CD4-positive, alpha-beta T cell (primary cell): ENCODE results near the gene OSBPL10. TPM values are rescaled to one million over a fixed set of nuclear protein-coding genes. Genes with fewer than 3 reads are reported as not detected.

Experiments
- ATAC-seq: fragments of 200-7000 bp; cut with Tn5 transposase; one replicate; pipeline ENCODE4 v1.10.0; 2022; ENCODE audit warnings: mild to moderate bottlenecking; ENCODE audit not compliant: poor library complexity
- CTCF ChIA-PET: fragments of 350-600 bp; sonication (Branson Sonifier 250); formaldehyde crosslinking; loops from one replicate; lab custom pipeline; 2021; ENCODE audit warnings: antibody characterized with exemption, inconsistent platforms; lab: Charles Lee
- POLR2A ChIA-PET: fragments of 350-600 bp; sonication (Branson Sonifier 250); formaldehyde crosslinking; loops from one replicate; lab custom pipeline; 2021; ENCODE audit warnings: antibody characterized with exemption, inconsistent platforms; lab: Charles Lee
- DNase-seq, 14 experiments: peaks; one replicate each; pipeline ENCODE4 v3.0.0-alpha.2; 2013 to 2020; ENCODE audit warnings: mixed read lengths in 2 of 14
- H3K27ac ChIP-seq, 2 donors: one replicate each; pipeline versions ENCODE4 v1.5.1 to v1.7.0; 2013; ENCODE audit warnings: low read length in 2 of 2, low read depth in 1 of 2, mild to moderate bottlenecking in 1 of 2
- H3K27me3 ChIP-seq, 2 experiments: 1 replicate in 1 of 2; 2 replicates in 1 of 2; pipeline versions ENCODE4 v1.6.1 to v1.7.0; 2013; ENCODE audit warnings: low read length in 2 of 2, control low read depth in 1 of 2, mild to moderate bottlenecking in 1 of 2, moderate library complexity in 1 of 2; ENCODE audit not compliant: insufficient read depth in 2 of 2, control insufficient read depth in 1 of 2
- H3K36me3 ChIP-seq: one replicate; pipeline ENCODE4 v1.6.1; 2013; ENCODE audit warnings: low read length, control low read depth; ENCODE audit not compliant: insufficient read depth
- H3K4me1 ChIP-seq: one replicate; pipeline ENCODE4 v1.6.1; 2013; ENCODE audit warnings: low read length, control low read depth; ENCODE audit not compliant: insufficient read depth
- H3K4me3 ChIP-seq: one replicate; pipeline ENCODE4 v1.5.1; 2013; ENCODE audit warnings: mild to moderate bottlenecking, low read length, moderate library complexity
- H3K9me3 ChIP-seq, 2 experiments: 1 replicate in 1 of 2; 2 replicates in 1 of 2; pipeline versions ENCODE4 v1.6.1 to v1.7.0; 2013; ENCODE audit warnings: low read length in 2 of 2, mild to moderate bottlenecking in 2 of 2, control low read depth in 1 of 2, moderate library complexity in 1 of 2; ENCODE audit not compliant: control insufficient read depth in 1 of 2, insufficient read depth in 1 of 2
- H3K27ac Mint-ChIP-seq: one replicate; pipeline ENCODE4 v1.8.0; 2020; ENCODE audit warnings: mixed read lengths
- H3K27me3 Mint-ChIP-seq: one replicate; pipeline ENCODE4 v1.8.0; 2021; ENCODE audit warnings: mixed read lengths
- H3K36me3 Mint-ChIP-seq: one replicate; pipeline ENCODE4 v1.8.0; 2021; ENCODE audit warnings: low read depth, mixed read lengths
- H3K4me1 Mint-ChIP-seq: one replicate; pipeline ENCODE4 v1.8.0; 2021; ENCODE audit warnings: low read depth, mixed read lengths
- H3K4me3 Mint-ChIP-seq: one replicate; pipeline ENCODE4 v1.8.0; 2020; ENCODE audit warnings: mild to moderate bottlenecking, mixed read lengths
- H3K9me3 Mint-ChIP-seq: one replicate; pipeline ENCODE4 v1.8.0; 2020; ENCODE audit warnings: mixed read lengths
- CTCF ChIP-seq: fragments of 200-600 bp; IDR thresholded peaks from one replicate; pipeline ENCODE4 v1.8.0; 2022; ENCODE audit warnings: antibody characterized with exemption, mild to moderate bottlenecking
- intact Hi-C, 2 experiments: fragments of 100-400 bp; cut with DNase I in 1 of 2; cut with micrococcal nuclease in 1 of 2; formaldehyde crosslinking; loops; one replicate each; pipeline versions ENCODE4 v1.15.1 to v1.9.0; 2023 to 2025; cut with DNase I, micrococcal nuclease
- total RNA-seq, 174 experiments: library from RNA in 2 of 174; stranded (reverse) in 2 of 174; gene quantifications; one replicate each; pipeline ENCODE4 v1.2.3 and lab custom pipeline; 2021 to 2026

Gene OSBPL10
- total RNA-seq, 2 experiments from 2014 or later: not detected

GRCh38 chr3:31971607-31972006 is 9.5 kb downstream of the OSBPL10 start:
- TF ChIP-seq CTCF: no peak
- intact Hi-C loops: no loop called here
- DNase-seq (no peak), ATAC-seq (no peak)
- H3K4me3 Mint-ChIP-seq: no peak overlapping the region
- peaks cover 19% of the 10 kb centered on the region for H3K27me3 Mint-ChIP-seq
- ChIA-PET CTCF (no interaction called here), POLR2A (no interaction called here)
- no peak overlapping the region for H3K4me3 ChIP-seq
- no peaks in the 10 kb centered on the region for H3K36me3 Mint-ChIP-seq
- H3K27ac ChIP-seq: no peak overlapping the region
- no peaks in the 10 kb centered on the region for H3K4me1 ChIP-seq
- H3K27me3 ChIP-seq: peaks cover 0 to 3% of the 10 kb centered on the region in 2 experiments
- H3K9me3 Mint-ChIP-seq: no peaks in the 10 kb centered on the region
- no peak overlapping the region for H3K27ac Mint-ChIP-seq
- no peaks in the 10 kb centered on the region for H3K9me3 ChIP-seq
- no peaks in the 10 kb centered on the region for H3K4me1 Mint-ChIP-seq
- H3K36me3 ChIP-seq: no peaks in the 10 kb centered on the region

GRCh38 chr3:31968927-31969418 is 12.1 kb downstream of the OSBPL10 start:
- Histone ChIP-seq H3K36me3 (no peaks in the 10 kb centered on the region), H3K4me1 (no peaks in the 10 kb centered on the region), H3K4me3 (no peak overlapping the region), H3K27ac (no peak overlapping the region), H3K27me3 (peaks cover 0 to 3% of the 10 kb centered on the region in 2 experiments), H3K9me3 (no peaks in the 10 kb centered on the region)
- no peak for TF ChIP-seq CTCF
- DNase-seq: no peak
- no peaks in the 10 kb centered on the region for H3K4me1 Mint-ChIP-seq
- intact Hi-C loops: no loop called here
- no peaks in the 10 kb centered on the region for H3K9me3 Mint-ChIP-seq
- no peak overlapping the region for H3K4me3 Mint-ChIP-seq
- ChIA-PET CTCF (no interaction called here), POLR2A (no interaction called here)
- H3K36me3 Mint-ChIP-seq: no peaks in the 10 kb centered on the region
- no peaks in the 10 kb centered on the region for H3K27me3 Mint-ChIP-seq
- H3K27ac Mint-ChIP-seq: no peak overlapping the region
- ATAC-seq: no peak

GRCh38 chr3:31968369-31968926 is 12.6 kb downstream of the OSBPL10 start:
- Mint-ChIP-seq H3K9me3 (no peaks in the 10 kb centered on the region), H3K4me1 (no peaks in the 10 kb centered on the region), H3K36me3 (no peaks in the 10 kb centered on the region), H3K4me3 (no peak overlapping the region), H3K27me3 (no peaks in the 10 kb centered on the region), H3K27ac (no peak overlapping the region)
- TF ChIP-seq CTCF: no peak
- ChIA-PET POLR2A (no interaction called here), CTCF (no interaction called here)
- no peak for ATAC-seq
- H3K27ac ChIP-seq: no peak overlapping the region
- H3K4me3 ChIP-seq: no peak overlapping the region
- no peak for DNase-seq
- H3K27me3 ChIP-seq: peaks cover 0 to 2% of the 10 kb centered on the region in 2 experiments
- intact Hi-C loops: no loop called here
- no peaks in the 10 kb centered on the region for H3K36me3 ChIP-seq
- H3K4me1 ChIP-seq: no peaks in the 10 kb centered on the region
- H3K9me3 ChIP-seq: no peaks in the 10 kb centered on the region
